H1 (cell line): ENCODE data around the gene COASY. TPM values are rescaled to one million over a fixed set of nuclear protein-coding genes. Genes with fewer than 3 reads are reported as not detected.

Source experiments
- CREB1 ChIP-seq: IDR thresholded peaks from 2 replicates; pipeline ENCODE4 v1.6.1; 2012; ENCODE audit warnings: inconsistent platforms
- HDAC2 ChIP-seq, 2 experiments: fragments of 300-600 bp in 1 of 2; sonication (generic) in 1 of 2; IDR thresholded peaks; 2 replicates each; pipeline ENCODE4 v1.6.1; 2011 to 2012; ENCODE audit warnings: low read depth in 2 of 2, low read length in 2 of 2, mild to moderate bottlenecking in 2 of 2, moderate library complexity in 2 of 2, borderline replicate concordance in 1 of 2, inconsistent platforms in 1 of 2
- KDM1A ChIP-seq: fragments of 200-600, 300-600 bp; sonication (generic); IDR thresholded peaks from 2 replicates; pipeline ENCODE4 v1.7.1; 2016; ENCODE audit warnings: mild to moderate bottlenecking, low read length, borderline replicate concordance
- KDM4A ChIP-seq: IDR thresholded peaks from one replicate; pipeline ENCODE4 v1.7.1; 2012; ENCODE audit warnings: low read depth, mild to moderate bottlenecking, moderate library complexity, low read length, inconsistent platforms; ENCODE audit not compliant: severe bottlenecking
- SIN3A ChIP-seq, 2 experiments: IDR thresholded peaks in 1 of 2; conservative IDR thresholded peaks in 1 of 2; 2 replicates each; pipeline ENCODE4 v1.6.1; 2011 to 2012; ENCODE audit warnings: low read length in 2 of 2, improper control_type of control experiment in 1 of 2, low read depth in 1 of 2, mild to moderate bottlenecking in 1 of 2
- SP2 ChIP-seq: IDR thresholded peaks from 2 replicates; pipeline ENCODE4 v1.6.1; 2012; ENCODE audit warnings: mild to moderate bottlenecking, low read length, inconsistent platforms
- SUZ12 ChIP-seq: fragments of 200-600 bp; sonication (generic); IDR thresholded peaks from 2 replicates; pipeline ENCODE4 v1.6.1; 2012; ENCODE audit warnings: mild to moderate bottlenecking, inconsistent platforms, low read length, moderate library complexity, mixed read lengths
- polyA plus RNA-seq, 7 experiments: library from polyadenylated mRNA; depleted of rRNA in 3 of 7; stranded (reverse) in 5 of 7; unstranded in 2 of 7; fragments of >200 nt in 5 of 7; fragments of 200-250 nt in 2 of 7; gene quantifications; 1 replicate in 5 of 7; 2 replicates in 1 of 7; 4 replicates in 1 of 7; pipeline versions ENCODE4 v1.2.1 to v1.2.3, GENCODE V29; 2011 to 2013; ENCODE audit warnings: missing spikeins in 2 of 7, mixed read lengths in 2 of 7
- total RNA-seq: library from RNA; stranded (reverse); fragmentation: NEBNext Ultra II Directional; extraction: Animal tissue kit (Norgen Biotek cat#: 25700); gene quantifications from 2 replicates; pipeline ENCODE4 v1.2.1, GENCODE V29; 2021
- TF ChIP-seq, protein P1 (sequence below): IDR thresholded peaks from 2 replicates; pipeline ENCODE4 v1.6.1; 2011; ENCODE audit warnings: low read length, improper control_type of control experiment

The COASY gene
- total and polyA plus RNA-seq, 2 of the 8 experiments (the other 6 are each of a cell fraction or from before 2014, with no cell fraction given) = 64.5 to 100 TPM

DNA sequence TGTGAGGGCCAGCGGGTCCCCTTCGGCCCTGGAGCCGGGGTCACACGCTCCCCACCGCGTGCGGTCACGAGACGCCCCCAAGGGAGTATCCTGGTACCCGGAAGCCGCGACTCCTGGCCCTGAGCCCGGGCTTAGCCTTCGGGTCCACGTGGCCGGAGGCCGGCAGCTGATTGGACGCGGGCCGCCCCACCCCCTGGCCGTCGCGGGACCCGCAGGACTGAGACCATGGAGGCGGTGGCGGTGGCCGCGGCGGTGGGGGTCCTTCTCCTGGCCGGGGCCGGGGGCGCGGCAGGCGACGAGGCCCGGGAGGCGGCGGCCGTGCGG is 25.9 kb upstream of the COASY start, which contains the start of gene NAGLU (continued):
- TF ChIP-seq HDAC2 (IDR thresholded peaks at IDR 0.05; ENCODE audit: borderline replicate concordance in 1 of 2, low read depth in 2 of 2, low read length in 2 of 2) (no peak), KDM4A (peak; percentile 54), SUZ12 (no peak), SIN3A (conservative IDR thresholded peaks at IDR 0.05 in 1 of 2, IDR thresholded peaks at IDR 0.05 in 1 of 2; ENCODE audit: low read depth in 1 of 2, low read length in 2 of 2) (peak; percentile 11 to 68; a peak in 2 of 4 replicates), SP2 (no peak), CREB1 (no peak), KDM1A (no peak)
- TF ChIP-seq, protein P1, sequence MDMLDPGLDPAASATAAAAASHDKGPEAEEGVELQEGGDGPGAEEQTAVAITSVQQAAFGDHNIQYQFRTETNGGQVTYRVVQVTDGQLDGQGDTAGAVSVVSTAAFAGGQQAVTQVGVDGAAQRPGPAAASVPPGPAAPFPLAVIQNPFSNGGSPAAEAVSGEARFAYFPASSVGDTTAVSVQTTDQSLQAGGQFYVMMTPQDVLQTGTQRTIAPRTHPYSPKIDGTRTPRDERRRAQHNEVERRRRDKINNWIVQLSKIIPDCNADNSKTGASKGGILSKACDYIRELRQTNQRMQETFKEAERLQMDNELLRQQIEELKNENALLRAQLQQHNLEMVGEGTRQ = peak; percentile 90
- TF ChIP-seq, all 59 proteins: peak for 9
